Stimulated activated CD8-positive, alpha-beta memory T cell treated with anti-CD3 and anti-CD28 coated beads, Interleukin-15, amount 100 ng/mL, for 24 hours (primary cell): ENCODE measurements around the gene NSUN4.
"Not testable (repeated sequence)": the region's sequence is repeated elsewhere in the genome, so short reads cannot be mapped to it uniquely, and the experiment has no call there.

Experiments used
- DNase-seq: peaks from one replicate; pipeline ENCODE4 v3.0.0-alpha.2; 2020; ENCODE audit warnings: low read depth

The NSUN4 gene

DNA sequence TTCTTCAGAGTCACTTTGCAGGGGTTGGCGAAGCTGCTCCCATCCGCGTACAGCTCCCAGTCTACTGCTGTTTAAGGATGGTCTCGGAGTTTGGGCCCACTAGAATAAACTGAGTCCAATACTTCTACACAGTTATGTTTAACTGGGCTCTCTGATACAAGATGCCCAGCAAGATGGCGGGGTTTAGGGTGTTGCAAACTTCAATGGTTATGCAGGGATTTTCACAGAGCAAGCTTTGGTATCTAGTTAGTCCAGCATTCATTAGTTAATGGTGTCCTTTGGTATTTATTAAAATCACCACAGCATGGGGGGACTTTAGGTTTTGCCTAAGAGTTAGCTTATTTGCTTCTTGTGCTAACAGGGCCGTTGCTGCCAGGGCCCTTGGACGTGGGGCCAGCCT lies 12.4 kb upstream of the NSUN4 start:
- DNase-seq, result not testable (repeated sequence)

DNA sequence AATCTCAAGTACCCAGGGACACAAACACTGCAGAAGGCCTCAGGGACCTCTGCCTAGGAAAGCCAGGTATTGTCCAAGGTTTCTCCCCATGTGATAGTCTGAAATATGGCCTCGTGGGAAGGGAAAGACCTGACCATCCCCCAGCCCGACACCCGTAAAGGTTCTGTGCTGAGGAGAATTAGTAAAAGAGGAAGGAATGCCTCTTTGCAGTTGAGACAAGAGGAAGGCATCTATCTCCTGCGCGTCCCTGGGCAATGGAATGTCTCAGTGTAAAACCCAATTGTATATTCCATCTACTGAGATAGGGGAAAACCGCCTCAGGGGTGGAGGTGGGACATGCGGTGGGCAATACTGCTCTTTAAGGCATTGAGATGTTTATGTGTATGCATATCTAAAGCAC lies 10.8 kb upstream of the NSUN4 start:
- DNase-seq, result not testable (repeated sequence)

DNA sequence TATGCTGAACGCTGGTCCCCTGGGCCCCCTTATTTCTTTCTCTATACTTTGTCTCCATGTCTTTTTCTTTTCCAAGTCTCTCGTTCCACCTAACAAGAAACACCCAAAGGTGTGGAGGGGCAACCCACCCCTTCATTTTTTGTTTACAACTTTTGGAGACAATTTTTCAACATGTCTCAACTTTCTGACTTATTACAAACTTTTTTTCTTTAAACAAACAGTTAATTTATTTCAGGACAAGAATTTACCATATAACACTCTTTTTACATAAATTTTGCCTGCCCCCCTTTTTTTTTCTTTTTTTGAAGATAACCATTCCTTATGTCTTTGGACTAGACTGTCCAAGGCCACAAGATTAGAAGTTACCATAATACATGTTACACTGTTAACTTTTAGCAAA lies 10.2 kb upstream of the NSUN4 start:
- not testable (repeated sequence) for DNase-seq

GRCh38 chr1:46331786-46332540 lies 8.6 kb upstream of the NSUN4 start:
- DNase-seq, result not testable (repeated sequence)

DNA sequence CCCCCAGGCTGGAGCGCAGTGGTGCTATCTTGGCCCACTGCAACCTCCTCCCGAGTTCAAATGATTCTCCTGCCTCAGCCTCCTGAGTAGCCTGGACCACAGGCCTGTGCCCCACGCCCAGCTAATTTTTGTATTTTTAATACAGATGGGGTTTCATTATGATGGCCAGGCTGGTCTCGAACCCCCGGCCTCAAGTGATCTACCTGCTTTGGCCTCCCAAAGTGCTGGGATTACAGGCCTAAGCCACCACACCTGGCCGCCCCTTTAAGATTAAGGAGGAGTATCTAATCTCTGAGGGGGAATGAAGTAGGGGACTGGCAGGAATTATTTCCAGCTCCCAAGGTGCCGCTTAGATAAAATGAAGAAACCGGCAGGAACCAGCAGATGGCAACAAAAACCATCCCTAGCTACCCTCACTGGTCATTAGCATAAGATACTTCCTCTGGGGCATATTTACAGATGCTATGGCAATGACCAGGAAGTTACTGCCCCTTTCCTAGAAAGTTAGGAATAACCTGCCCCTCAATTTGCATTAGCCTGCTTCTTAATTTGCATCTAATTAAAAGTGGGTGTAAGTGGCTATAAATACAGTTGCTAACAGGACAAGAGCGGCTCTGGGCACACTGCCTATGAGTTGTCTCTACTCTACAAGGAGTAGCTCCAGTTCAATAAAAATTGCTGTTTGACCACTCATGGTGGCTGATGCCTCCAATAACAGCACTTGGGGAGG lies 7.1 kb upstream of the NSUN4 start:
- no peak for DNase-seq

DNA sequence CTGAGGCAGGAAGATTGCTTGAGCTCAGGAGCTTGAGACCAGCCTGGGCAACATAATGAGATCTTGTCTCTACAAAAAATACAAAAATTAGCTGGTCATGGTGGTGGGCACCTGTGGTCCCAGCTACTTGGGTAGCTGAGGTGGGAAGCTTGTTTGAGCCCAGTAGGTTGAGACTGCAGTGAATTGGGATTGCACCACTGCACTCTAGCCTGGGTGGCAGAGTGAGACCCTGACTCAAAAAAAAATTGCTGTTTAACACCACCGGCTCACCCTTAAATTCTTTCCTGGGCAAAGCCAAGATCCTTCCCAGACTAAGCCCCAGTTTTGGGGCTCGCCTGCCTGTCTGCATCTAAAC lies 6.6 kb upstream of the NSUN4 start:
- DNase-seq, result no peak

GRCh38 chr1:46335081-46335480 lies 5.5 kb upstream of the NSUN4 start:
- no peak for DNase-seq

- not testable (repeated sequence) for DNase-seq
These were observed 3.2 kb upstream of the NSUN4 start for GRCh38 chr1:46337409-46337808.

DNA sequence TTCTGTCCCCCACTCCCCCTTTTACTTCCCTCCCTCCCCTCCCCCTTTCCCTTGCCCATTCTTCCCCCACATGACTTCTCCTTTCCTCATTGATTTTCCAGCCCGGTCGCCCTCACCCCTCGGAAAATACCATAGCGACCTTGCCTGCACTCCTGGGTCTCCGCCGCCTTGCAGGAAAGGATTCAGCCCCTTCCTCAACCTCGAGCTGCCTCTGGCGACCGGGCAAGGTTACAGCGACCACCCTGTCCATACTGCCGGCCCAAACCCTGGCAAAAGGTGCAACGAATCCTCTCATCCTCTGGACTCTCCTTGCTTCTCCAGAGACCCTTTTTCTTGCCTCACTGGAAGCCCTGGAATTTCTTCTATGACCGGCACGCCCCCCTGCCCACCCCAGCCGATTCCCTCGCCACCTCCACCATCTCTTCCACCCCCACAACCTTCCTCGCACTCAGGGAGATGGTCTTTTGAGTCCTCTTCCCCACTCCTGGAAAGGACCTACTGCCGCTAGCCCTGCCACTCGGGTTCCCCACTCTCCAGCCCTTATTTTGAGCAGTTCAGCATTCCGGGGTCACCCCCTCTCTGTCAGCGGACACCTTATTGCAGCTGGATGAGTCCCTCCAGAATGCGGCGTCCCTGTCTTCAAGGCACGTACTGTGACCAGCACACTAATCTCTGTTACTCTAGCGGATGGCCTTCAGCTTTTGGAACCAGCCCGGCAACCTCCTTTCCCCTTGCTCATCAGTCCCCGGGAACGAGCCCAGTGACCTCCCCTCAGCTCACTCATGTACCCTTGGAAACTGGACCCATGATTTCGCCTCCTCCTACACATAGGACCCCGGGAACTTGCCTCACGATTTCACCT lies 846 bp downstream of the NSUN4 start:
- no peak for DNase-seq

- no peak for DNase-seq
These were observed 1.6 kb downstream of the NSUN4 start for GRCh38 chr1:46342084-46342656.

GRCh38 chr1:46342677-46343350 lies 2.2 kb downstream of the NSUN4 start:
- DNase-seq, result no peak

- DNase-seq, result no peak
These were observed 2.7 kb downstream of the NSUN4 start for GRCh38 chr1:46343351-46343695.

GRCh38 chr1:46343705-46344104 lies 3.1 kb downstream of the NSUN4 start:
- DNase-seq, result no peak

GRCh38 chr1:46344481-46344880 lies 3.9 kb downstream of the NSUN4 start:
- DNase-seq, result no peak

GRCh38 chr1:46345281-46345680 lies 4.7 kb downstream of the NSUN4 start:
- no peak for DNase-seq

DNA sequence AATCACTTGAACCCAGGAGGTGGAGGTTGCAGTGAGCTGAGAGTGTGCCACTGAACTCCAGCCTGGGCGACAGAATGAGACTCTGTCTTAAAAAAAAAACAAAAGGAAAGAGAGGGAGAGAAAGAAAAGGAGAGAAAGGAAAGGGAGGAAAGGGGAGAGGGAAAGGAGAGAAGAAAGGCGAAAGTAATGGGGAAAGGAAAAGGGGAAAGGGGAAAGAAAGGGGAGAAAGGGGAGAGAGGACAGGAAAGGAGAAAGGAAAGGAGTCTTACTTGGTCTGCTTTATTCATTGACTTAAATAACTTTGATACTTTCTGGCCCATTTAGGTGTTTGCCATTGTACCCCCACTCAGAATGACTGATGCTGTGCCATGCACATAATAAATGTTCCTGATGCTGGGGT lies 11.8 kb downstream of the NSUN4 start:
- no peak for DNase-seq

DNA sequence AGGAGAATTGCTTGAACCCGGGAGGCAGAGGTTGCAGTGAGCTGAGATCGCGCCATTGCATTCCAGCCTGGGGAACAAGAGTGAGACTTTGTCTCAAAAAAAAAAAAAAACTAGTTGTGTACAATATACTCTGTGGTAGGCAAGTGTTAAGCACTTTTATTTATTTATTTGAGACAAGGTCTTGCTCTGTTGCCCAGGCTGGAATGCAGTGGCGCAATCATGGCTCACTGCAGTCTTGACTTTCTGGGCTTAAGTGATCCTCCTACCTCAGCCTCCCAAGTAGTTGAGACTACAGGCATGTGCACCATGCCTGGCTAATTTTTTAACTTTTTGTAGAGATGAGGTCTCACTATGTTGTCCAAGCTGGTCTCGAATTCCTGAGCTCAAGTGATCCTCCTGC lies 15.3 kb downstream of the NSUN4 start:
- DNase-seq, result not testable (repeated sequence)

DNA sequence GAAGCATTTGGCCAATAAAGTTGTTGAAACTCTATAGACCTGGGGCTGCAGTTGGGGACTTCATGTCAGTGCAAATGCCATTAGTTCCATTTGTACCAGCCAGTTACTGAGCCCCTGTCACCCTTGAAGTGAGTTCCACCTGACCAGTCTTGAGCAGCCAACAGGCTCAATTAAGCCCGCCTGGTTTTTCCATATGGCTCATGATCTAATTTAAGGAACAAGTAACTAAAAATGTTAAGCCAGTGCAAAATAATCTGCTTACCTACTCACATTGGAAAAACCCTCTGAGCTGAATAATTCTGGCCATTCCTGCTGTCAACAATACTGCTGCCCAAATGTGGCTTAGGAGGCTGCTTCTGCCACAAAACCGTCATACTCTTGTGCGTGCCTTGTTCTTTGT lies 21.6 kb downstream of the NSUN4 start:
- no peak for DNase-seq

DNA sequence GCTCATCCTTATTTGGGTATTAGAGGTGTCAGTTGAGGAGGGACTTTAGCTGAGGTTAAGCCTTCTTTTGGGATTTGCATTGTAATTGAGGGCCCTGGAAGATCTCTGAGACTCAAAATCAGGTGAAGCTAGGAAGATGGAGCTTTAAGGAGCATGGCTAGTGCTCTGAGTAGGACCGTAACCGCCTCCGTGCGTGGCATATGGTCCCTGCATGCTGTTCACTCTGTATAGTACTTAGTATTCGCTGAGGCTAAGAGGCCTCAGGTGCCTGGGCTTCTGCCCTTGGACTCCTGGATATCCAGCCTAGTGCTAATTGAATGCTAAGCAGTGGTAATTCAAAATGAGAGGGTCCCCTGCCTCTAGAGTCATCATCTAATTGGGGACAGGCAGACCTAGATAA lies 22.5 kb downstream of the NSUN4 start:
- no peak for DNase-seq

- no peak for DNase-seq
These were observed 24.0 kb downstream of the NSUN4 start for GRCh38 chr1:46364612-46365011.

GRCh38 chr1:46365796-46366195 lies 25.2 kb downstream of the NSUN4 start:
- not testable (repeated sequence) for DNase-seq

DNA sequence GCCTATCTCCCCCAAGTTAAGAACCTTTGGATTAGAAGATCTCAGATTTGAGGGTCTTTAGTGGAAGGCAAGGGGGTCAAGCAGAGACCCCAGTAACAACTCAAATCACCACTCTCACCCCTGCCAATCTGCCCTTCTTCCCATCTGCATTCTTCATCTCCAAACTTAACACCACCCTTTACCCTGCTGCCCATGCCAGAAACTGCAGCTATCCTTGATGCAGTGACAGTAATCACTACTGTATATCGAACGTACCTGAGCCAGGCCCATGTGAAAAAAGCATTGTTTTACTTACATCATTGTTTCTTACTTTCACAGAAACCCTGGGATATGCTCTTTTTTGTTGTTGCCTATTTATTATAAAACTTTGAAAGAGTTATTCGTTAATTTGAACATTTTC lies 26.5 kb downstream of the NSUN4 start:
- no peak for DNase-seq
